EH (cell line): ENCODE results near the gene DLG2.

Experiments used
- DNase-seq: peaks from one replicate; pipeline ENCODE4 v3.0.0-alpha.2; 2015; ENCODE audit warnings: low read depth

The DLG2 gene

GRCh38 chr11:83923961-83924360 lies 1703.2 kb downstream of the DLG2 start:
- no peak for DNase-seq

- DNase-seq: no peak
These were observed 1704.2 kb downstream of the DLG2 start for GRCh38 chr11:83922953-83923352.

GRCh38 chr11:83922318-83922717 lies 1704.8 kb downstream of the DLG2 start:
- no peak for DNase-seq

- DNase-seq: no peak
These were observed 1705.5 kb downstream of the DLG2 start for GRCh38 chr11:83921447-83922192.

GRCh38 chr11:83918476-83918875 lies 1708.7 kb downstream of the DLG2 start:
- DNase-seq: no peak

- no peak for DNase-seq
These were observed 1712.1 kb downstream of the DLG2 start for GRCh38 chr11:83914995-83915394.

- no peak for DNase-seq
These were observed 1717.3 kb downstream of the DLG2 start for GRCh38 chr11:83909579-83910534.

- DNase-seq: no peak
These were observed 1718.8 kb downstream of the DLG2 start for GRCh38 chr11:83908298-83908856.

- no peak for DNase-seq
These were observed 1731.6 kb downstream of the DLG2 start for GRCh38 chr11:83895516-83895915.

- no peak for DNase-seq
These were observed 1745.7 kb downstream of the DLG2 start for GRCh38 chr11:83881428-83881827.

- DNase-seq: no peak
These were observed 1756.1 kb downstream of the DLG2 start for GRCh38 chr11:83871054-83871453.

- no peak for DNase-seq
These were observed 1760.5 kb downstream of the DLG2 start for GRCh38 chr11:83866655-83867054.

- DNase-seq: peak; percentile 1
These were observed 1761.3 kb downstream of the DLG2 start for GRCh38 chr11:83865636-83866461.

GRCh38 chr11:83864412-83865057 lies 1762.6 kb downstream of the DLG2 start:
- DNase-seq: no peak

- DNase-seq: no peak
These were observed 1763.9 kb downstream of the DLG2 start for GRCh38 chr11:83863272-83863671.

- no peak for DNase-seq
These were observed 1764.5 kb downstream of the DLG2 start for GRCh38 chr11:83862691-83863090.

- DNase-seq: no peak
These were observed 1765.1 kb downstream of the DLG2 start for GRCh38 chr11:83862033-83862432.

- DNase-seq: no peak
These were observed 1768.5 kb downstream of the DLG2 start for GRCh38 chr11:83858694-83859093.

GRCh38 chr11:83855237-83855636 lies 1771.9 kb downstream of the DLG2 start:
- no peak for DNase-seq

- DNase-seq: no peak
These were observed 1774.2 kb downstream of the DLG2 start for GRCh38 chr11:83852775-83853442.

- DNase-seq: no peak
These were observed 1775.1 kb downstream of the DLG2 start for GRCh38 chr11:83852012-83852411.
